Putamen (tissue), 1 donor: ENCODE results near the gene NUP88.

Experiments
- DNase-seq: peaks from one replicate; pipeline ENCODE4 v3.0.0-alpha.2; 2016; ENCODE audit warnings: low spot score

Gene NUP88

DNA sequence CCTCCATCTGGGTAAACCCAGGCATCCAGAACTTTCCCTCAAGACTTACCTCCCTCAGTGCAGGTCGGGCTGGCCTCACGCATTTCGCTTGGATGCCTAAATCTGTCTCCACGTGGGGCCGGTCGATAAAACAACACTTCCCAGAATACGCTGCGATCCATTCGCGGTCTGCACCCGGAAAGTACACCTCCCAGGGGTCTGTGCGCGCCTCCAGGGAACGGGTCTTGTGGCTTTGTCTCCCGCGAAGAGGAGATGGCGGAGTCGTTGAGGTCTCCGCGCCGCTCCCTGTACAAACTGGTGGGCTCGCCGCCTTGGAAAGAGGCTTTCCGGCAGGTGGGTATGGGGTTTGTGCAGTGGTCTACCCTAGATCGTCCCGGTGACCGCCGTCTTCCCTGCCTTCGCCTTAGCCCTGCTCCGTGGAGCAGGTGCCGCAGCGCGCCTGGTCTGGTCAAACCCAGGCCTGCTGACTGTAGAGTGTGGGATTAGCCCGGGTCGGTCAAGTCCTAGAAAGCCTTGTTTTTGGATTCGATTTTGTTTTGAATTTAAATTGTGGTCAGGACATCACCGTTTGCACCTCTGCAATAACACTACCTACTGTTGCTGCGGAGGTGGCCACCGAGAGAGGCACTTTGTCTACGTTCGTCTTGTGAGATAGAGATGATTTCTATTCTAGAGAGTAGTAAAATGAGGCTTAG is 644 bp upstream of the NUP88 start, which contains the start of gene RPAIN:
RPAIN (plus strand) TSS at position 224 of the 695 bp plus-strand sequence; CDS start at position 253, 29 bp downstream.
- peak; percentile 91 for DNase-seq

GRCh38 chr17:5418858-5419355 is 555 bp downstream of the NUP88 start:
- DNase-seq = peak; percentile 39

- DNase-seq = no peak
Measured at GRCh38 chr17:5416901-5417300, 2.6 kb downstream of the NUP88 start.

GRCh38 chr17:5413682-5414081 is 5.8 kb downstream of the NUP88 start:
- DNase-seq = peak; percentile 51

GRCh38 chr17:5410594-5411272 is 8.7 kb downstream of the NUP88 start:
- DNase-seq = no peak

- DNase-seq = no peak
Measured at GRCh38 chr17:5408186-5408585, 11.3 kb downstream of the NUP88 start.

GRCh38 chr17:5405400-5405799 is 14.1 kb downstream of the NUP88 start:
- DNase-seq = no peak

DNA sequence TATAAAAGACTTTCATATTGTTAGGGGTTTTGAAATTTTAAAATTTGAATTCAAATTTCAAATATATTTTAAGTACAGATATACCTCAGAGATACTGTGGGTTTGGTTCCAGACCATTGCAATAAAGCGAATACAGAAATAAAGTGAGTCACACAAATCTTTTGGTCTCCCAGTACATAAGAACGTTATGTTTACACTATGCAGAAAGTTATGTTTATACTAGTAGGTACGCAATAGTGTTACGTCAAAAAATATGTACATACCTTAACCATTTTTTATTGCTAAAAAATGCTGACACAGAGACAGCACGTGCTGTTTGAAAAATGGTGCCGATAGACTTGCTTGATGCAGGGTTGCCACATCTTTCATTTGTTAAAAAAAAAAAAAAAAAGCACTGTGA is 19.7 kb downstream of the NUP88 start:
- DNase-seq = no peak

DNA sequence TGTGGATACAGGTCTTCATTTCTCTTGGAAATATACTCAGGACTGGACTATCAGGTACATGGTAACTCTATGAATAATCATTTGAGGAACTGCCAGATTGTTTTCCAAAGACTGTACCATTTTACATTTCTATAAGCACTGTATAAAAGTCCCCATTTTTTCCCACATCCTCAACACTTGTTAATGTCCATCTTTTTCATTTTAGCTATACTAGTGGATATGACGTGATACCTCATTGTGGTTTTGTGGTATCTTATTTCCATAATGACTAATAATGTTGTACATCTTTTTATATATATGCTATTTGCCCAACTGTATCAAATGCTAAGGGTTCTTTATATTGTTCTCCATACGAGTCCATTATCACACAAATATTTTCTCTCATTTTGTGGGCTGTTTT is 22.9 kb downstream of the NUP88 start:
- DNase-seq = no peak

- DNase-seq = no peak
Measured at GRCh38 chr17:5391678-5392077, 27.8 kb downstream of the NUP88 start.

GRCh38 chr17:5381542-5381941 is 37.9 kb downstream of the NUP88 start:
- no peak for DNase-seq

- no peak for DNase-seq
Measured at GRCh38 chr17:5380491-5381135, 38.8 kb downstream of the NUP88 start.

DNA sequence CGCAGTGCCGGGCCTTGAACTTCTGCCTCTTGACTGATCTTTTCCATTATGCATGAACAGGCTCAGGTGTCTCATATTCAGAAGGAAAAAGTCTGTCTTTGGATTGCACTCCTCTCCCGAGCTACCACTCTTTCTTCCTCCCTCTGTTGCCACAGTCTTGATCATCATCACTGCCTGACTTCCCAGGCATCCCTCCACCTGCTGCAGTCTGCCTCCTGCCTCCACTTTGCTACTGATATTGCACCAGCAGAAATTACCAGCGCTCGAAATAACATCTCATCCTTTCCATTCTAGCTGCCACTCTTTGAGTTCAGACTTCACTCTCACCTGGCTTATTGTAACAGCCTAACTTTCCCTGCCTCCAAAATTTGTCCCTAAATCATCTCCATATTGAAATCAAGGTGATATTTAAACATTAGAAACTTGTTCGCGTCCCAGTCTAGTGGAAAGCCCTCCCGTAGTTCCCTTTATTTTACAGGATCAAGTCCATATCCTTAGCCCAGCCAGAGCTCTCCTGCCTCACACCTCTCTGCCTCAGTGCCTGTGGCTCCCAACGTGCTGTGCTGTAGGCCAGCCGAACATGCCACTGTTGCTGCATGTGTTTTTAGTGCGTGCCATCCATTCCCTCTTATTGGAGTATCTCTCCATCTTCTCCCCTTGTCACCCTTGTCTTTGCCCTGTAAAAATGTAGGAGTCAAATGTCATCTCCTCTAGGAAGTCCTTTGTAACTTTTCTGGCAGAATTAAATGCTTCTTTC is 39.9 kb downstream of the NUP88 start:
- DNase-seq = peak; percentile 31

- no peak for DNase-seq
Measured at GRCh38 chr17:5378566-5379207, 40.8 kb downstream of the NUP88 start.

DNA sequence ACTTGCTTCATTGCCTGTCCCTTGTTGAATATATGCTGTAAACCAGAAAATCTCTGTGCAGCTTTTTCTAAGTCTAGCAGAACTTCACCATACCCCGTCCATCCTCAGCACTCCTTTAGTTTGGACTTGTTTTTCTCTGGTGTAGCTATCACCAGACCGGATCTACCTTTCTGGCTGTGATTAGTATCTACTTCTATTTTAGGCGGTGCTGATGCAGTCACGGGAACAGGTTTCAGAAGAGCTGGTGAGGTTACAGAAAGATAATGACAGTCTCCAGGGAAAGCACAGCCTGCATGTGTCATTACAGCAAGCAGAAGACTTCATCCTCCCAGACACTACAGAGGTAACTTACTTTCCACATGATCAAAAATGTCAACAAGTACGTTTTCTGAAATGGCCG is 46.4 kb downstream of the NUP88 start:
- peak; percentile 48 for DNase-seq

DNA sequence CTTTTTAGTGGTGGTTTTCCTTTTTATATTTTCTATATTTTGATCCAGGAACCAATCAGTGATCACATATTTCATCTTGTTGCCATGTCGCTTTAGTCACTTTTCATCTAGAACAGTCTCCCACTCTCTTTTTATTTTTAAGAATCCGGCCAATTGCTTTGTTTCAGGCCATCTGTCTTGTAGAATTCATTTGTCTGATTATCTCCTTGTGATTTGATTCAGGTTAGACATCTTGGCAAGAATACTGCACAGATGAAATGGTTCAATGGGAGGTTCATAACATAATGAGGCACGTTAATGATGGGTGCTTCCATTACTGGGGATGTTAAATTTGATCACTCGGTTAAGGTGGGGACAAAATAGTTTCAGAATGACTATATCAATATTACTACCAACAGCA is 49.1 kb downstream of the NUP88 start:
- DNase-seq = no peak

GRCh38 chr17:5365831-5366230 is 53.6 kb downstream of the NUP88 start:
- no peak for DNase-seq

- DNase-seq = no peak
Measured at GRCh38 chr17:5364696-5365095, 54.8 kb downstream of the NUP88 start.

- DNase-seq = no peak
Measured at GRCh38 chr17:5364156-5364555, 55.3 kb downstream of the NUP88 start.

GRCh38 chr17:5362162-5362811 is 57.2 kb downstream of the NUP88 start:
- DNase-seq = no peak

- DNase-seq = no peak
Measured at GRCh38 chr17:5361426-5361825, 58.0 kb downstream of the NUP88 start.
